Effector memory CD4-positive, alpha-beta T cell (primary cell): ENCODE data around the gene ABHD8.

Source experiments
- DNase-seq, 3 donors: peaks; one replicate each; pipeline ENCODE4 v3.0.0-alpha.2; 2020
- H3K27ac ChIP-seq: 2 replicates; pipeline ENCODE4 v1.7.0; 2013; ENCODE audit warnings: mild to moderate bottlenecking, low read length, moderate library complexity; ENCODE audit not compliant: insufficient read depth, poor library complexity, severe bottlenecking
- H3K27me3 ChIP-seq: replicated peaks from 2 replicates; pipeline ENCODE4 v1.7.0; 2013; ENCODE audit warnings: mild to moderate bottlenecking, low read length; ENCODE audit not compliant: insufficient read depth, control insufficient read depth, poor library complexity, severe bottlenecking
- H3K36me3 ChIP-seq: 2 replicates; pipeline ENCODE4 v1.7.0; 2013; ENCODE audit warnings: mild to moderate bottlenecking, low read length, moderate library complexity; ENCODE audit not compliant: control insufficient read depth, insufficient read depth
- H3K4me1 ChIP-seq: 2 replicates; pipeline ENCODE4 v1.7.0; 2013; ENCODE audit warnings: low read length, mild to moderate bottlenecking; ENCODE audit not compliant: control insufficient read depth, insufficient read depth, poor library complexity, severe bottlenecking
- H3K4me3 ChIP-seq: 2 replicates; pipeline ENCODE4 v1.7.0; 2013; ENCODE audit warnings: low read length, low read depth, mild to moderate bottlenecking; ENCODE audit not compliant: insufficient read depth, poor library complexity, severe bottlenecking
- H3K9me3 ChIP-seq: 2 replicates; pipeline ENCODE4 v1.7.0; 2013; ENCODE audit warnings: mild to moderate bottlenecking, low read length, moderate library complexity; ENCODE audit not compliant: control insufficient read depth

ABHD8 gene

DNA sequence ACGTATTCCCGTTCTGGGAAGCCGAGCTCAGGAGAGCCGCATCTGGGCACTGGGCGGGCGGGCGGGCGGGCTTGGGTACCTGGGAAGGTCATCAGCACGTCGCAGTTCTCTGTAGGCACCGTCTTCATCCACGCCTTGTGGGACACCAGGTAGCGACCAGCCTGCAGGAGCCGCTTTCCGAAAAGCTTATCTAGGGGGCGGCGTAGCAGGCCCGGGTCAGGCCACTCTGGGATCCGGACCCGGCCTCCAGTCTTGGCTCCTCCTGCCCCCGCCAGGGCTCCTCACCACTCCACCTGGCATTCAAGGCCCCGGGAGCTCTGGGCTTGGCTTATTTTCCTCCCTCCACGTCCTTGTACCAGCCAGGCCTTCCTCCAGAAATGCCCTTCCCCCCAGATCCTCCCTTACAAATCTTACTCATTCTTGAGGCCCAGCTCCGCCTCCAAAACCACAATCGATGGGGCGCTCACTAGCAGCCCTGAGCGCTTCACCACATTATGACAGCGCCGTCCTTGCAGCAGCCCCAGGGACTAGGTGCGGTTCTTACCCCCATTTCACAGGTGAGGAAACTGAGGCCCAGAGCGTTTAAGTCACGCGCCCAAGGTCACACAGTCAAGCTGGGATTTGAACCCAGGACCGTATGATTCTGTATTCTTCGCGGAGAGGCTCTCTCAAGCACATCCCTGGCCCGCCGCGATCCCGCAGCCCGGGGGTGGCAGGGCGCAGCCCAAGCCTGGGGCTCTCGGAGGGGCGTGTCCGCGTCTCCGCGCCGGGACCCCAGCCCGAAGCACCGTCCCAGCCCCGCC, 30.6 kb upstream of the ABHD8 start:
- H3K4me1 ChIP-seq = peaks cover 41% of the 10 kb centered on the region
- peak; percentile 44 to 61 (median 45) for DNase-seq
- peak overlapping the region; percentile 81 for H3K4me3 ChIP-seq
- H3K27ac ChIP-seq = peak overlapping the region; percentile 66
- H3K9me3 ChIP-seq = no peaks in the 10 kb centered on the region
- H3K36me3 ChIP-seq = no peaks in the 10 kb centered on the region
- no peaks in the 10 kb centered on the region for H3K27me3 ChIP-seq

- Histone ChIP-seq H3K36me3 (no peaks in the 10 kb centered on the region), H3K9me3 (no peaks in the 10 kb centered on the region), H3K4me1 (peaks cover 37% of the 10 kb centered on the region), H3K27me3 (no peaks in the 10 kb centered on the region), H3K27ac (no peak overlapping the region), H3K4me3 (no peak overlapping the region)
- DNase-seq = no peak
These were observed 29.7 kb upstream of the ABHD8 start for GRCh38 chr19:17332677-17333581.

DNA sequence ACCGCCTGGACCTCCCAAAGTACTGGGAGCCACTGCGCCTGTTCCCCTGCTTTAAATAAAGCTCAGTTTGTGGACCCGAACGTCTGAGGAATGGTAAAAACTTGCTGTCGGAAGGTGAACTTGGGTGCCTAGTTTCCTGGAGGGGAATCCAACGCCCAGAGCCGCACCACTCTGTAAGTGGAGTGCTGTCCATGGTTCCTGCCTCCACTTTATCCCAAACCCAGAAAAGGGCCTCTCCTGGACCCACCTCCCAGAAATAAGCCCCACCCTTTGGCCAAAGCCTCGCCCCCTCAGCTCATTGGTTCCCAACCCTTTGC, 29.1 kb upstream of the ABHD8 start:
- H3K36me3 ChIP-seq = no peaks in the 10 kb centered on the region
- no peak overlapping the region for H3K4me3 ChIP-seq
- DNase-seq = no peak
- H3K4me1 ChIP-seq = peaks cover 37% of the 10 kb centered on the region
- H3K27ac ChIP-seq = no peak overlapping the region
- no peaks in the 10 kb centered on the region for H3K27me3 ChIP-seq
- H3K9me3 ChIP-seq = no peaks in the 10 kb centered on the region

DNA sequence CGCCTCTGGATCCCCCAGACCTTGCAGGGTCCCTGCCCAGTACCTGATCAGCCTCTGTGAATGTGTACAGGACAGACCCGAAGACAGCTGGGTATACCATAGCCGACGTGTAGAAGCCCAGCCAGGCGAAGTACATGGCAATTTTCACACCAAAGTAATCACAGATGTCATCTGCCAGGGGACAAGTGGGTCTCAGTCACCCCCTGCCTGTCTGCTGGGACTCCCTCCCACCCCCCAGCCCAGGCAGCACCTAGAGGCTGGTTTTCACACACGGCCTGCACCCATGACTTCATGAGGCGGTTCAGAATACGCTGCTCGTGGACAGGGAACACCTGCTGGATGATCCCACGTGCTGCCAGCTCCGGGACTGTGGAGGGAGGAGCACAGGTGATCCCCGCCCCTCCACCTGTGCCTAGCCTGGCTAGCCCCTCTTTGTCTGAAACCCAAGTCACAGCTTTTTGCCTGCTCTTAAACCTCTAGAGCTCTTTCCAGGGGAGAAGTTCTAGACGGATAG, 27.9 kb upstream of the ABHD8 start:
- Histone ChIP-seq H3K4me1 (peaks cover 30% of the 10 kb centered on the region), H3K27me3 (no peaks in the 10 kb centered on the region), H3K27ac (no peak overlapping the region), H3K36me3 (no peaks in the 10 kb centered on the region), H3K4me3 (no peak overlapping the region), H3K9me3 (no peaks in the 10 kb centered on the region)
- no peak for DNase-seq

GRCh38 chr19:17330262-17331044, 27.2 kb upstream of the ABHD8 start:
- Histone ChIP-seq H3K36me3 (no peaks in the 10 kb centered on the region), H3K4me1 (peaks cover 29% of the 10 kb centered on the region)

GRCh38 chr19:17329366-17330261, 26.4 kb upstream of the ABHD8 start:
- Histone ChIP-seq H3K36me3 (no peaks in the 10 kb centered on the region), H3K27ac (no peak overlapping the region), H3K9me3 (no peaks in the 10 kb centered on the region), H3K4me3 (peak overlapping the region; percentile 46), H3K27me3 (no peaks in the 10 kb centered on the region), H3K4me1 (peaks cover 21% of the 10 kb centered on the region)
- DNase-seq = no peak

More at GRCh38 chr19:17330262-17331044, 27.2 kb upstream of the ABHD8 start:
- no peaks in the 10 kb centered on the region for H3K9me3 ChIP-seq
- no peak overlapping the region for H3K27ac ChIP-seq
- no peak for DNase-seq
- H3K27me3 ChIP-seq = no peaks in the 10 kb centered on the region
- H3K4me3 ChIP-seq = no peak overlapping the region

DNA sequence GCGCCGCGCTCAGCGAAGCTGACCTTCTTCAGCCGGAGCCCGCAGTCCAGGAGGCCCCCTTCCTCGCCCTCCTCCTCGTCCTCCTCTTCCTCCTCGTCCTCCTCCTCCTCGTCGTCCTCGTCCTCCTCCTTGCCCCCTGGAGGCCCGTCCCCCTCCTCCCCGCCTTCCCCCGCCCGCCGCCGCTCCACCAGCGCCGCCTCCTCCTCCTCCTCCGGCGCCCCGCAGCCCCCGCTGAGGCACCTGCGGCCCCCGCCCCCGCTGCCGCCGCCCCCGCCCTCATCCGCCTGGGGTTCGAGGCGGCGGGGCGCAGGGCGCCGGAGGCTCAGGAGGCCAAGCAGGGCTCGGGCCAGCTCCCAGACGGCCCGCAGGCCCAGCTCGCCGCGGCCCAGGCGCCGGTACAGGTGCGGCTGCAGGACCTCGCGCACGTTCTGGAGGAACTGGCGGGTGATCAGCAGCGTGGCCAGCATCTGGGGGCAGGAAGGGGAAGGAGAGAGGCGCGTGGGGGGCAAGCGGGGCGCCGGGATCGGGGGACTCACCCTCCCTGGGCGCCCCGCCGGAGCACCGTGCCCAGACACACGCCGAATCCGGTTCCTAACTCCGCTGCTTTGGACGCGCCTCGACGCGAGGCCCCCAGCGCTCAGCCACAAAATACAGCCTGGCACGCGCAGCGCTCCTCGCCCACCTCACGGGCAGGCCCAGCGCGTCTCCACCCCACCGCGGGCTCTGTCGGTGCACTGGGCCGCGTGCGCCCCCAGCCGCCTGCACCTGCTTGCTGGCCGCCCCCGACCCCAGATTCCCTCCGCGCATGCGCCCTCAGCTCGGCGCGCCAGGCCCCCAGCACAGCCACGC, 25.5 kb upstream of the ABHD8 start:
- Histone ChIP-seq H3K4me3 (peak overlapping the region; percentile 65), H3K27me3 (no peaks in the 10 kb centered on the region), H3K9me3 (no peaks in the 10 kb centered on the region), H3K27ac (peak overlapping the region; percentile 68), H3K4me1 (peaks cover 15% of the 10 kb centered on the region), H3K36me3 (no peaks in the 10 kb centered on the region)
- DNase-seq = peak in 2 of 3 donors; percentile 11 to 26

DNA sequence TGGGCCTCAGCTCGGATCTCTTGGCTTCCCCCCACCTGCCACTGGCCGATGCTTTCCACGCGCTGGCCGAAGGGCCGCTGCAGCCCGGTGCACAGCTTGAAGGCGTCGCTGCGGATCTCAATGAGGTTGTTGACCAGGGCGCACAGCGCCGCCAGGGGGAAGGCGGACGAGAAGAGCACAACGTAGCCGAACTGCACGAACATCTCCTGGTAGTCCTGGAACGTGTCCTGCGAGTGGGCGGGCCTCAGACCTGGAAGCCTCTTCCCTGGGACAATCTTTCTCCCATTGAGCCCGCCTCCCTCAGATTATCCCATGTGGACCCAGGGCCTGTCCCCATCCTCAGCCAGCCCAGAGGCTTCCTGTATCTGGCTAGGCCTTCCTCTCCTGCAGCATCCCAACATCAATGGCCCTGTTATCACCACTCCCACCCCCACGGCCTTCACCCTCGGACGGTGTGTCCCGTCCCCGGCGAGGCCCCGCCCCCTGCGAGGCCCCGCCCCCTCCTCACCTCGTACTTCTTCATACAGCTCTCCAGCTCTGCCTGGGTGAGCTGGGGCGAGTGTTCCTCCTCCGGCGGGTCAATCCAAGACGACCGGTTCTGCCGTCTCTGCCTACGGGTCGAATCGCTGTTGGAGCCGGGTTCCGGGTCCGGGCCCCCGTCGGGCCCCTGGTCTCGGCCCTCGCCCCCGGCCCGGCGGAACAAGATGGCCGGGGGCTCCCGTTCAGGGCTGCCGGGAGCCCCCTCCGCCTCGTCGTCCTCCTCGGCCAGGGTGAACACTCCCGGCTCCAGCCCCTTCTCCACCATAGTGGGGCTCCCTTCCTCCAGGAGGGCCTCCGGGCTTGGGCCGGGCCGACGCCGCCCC, 24.7 kb upstream of the ABHD8 start:
- no peaks in the 10 kb centered on the region for H3K36me3 ChIP-seq
- no peaks in the 10 kb centered on the region for H3K9me3 ChIP-seq
- H3K4me3 ChIP-seq = peak overlapping the region; percentile 65
- no peaks in the 10 kb centered on the region for H3K27me3 ChIP-seq
- H3K27ac ChIP-seq = peak overlapping the region; percentile 68
- H3K4me1 ChIP-seq = peaks cover 15% of the 10 kb centered on the region
- peak; percentile 41 to 52 (median 43) for DNase-seq
